ENCODE data around the gene TRAM1L1.

DNA sequence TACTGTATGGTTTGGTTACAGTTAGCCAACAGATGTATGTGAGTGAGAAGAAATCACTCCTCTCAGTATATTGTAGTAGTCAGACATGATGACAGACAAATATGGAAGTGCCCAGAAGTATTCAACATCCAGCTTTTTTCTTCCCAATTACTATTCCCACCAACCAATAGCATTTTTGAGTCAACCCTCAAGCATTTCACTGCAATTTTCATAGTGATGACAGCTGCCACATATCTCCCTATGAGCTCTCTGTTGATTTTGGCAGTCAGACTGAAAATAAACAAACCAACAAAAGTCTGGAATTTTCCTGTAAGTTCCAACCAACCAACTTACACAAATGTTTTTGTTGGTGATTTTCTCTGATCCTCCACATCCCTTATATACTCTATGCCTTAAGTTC is 8.2 kb upstream of the TRAM1L1 start:
- TF ChIP-seq EZH2 (IDR thresholded peaks at IDR 0.05) (no peak), POLR2AphosphoS5 (IDR thresholded peaks at IDR 0.05; ENCODE audit: borderline replicate concordance, low read depth, low read length) (no peak), FOXP2 (optimal IDR thresholded peaks at IDR 0.05; ENCODE audit: control extremely low read depth, extremely low read length, insufficient read depth) (no peak)

All from SK-N-MC (cell line).